IPS-18a (cell line): Measurements from ENCODE around the gene PSMB11.

ENCODE experiments used
- H3K27ac ChIP-seq: one replicate; pipeline ENCODE4 v1.5.1; 2013; ENCODE audit warnings: low read length
- H3K27me3 ChIP-seq: one replicate; pipeline ENCODE4 v1.6.1; 2013; ENCODE audit warnings: mild to moderate bottlenecking, low read length; ENCODE audit not compliant: control insufficient read depth, insufficient read depth
- H3K36me3 ChIP-seq: one replicate; pipeline ENCODE4 v1.6.1; 2013; ENCODE audit warnings: low read depth, low read length; ENCODE audit not compliant: control insufficient read depth
- H3K4me1 ChIP-seq: one replicate; pipeline ENCODE4 v1.6.1; 2013; ENCODE audit warnings: low read depth, low read length; ENCODE audit not compliant: control insufficient read depth
- H3K4me3 ChIP-seq: one replicate; pipeline ENCODE4 v1.5.1; 2013; ENCODE audit warnings: low read length
- H3K9ac ChIP-seq: one replicate; pipeline ENCODE4 v1.6.1; 2013; ENCODE audit warnings: mild to moderate bottlenecking, low read length, moderate library complexity
- H3K9me3 ChIP-seq: one replicate; pipeline ENCODE4 v1.6.1; 2013; ENCODE audit warnings: low read depth, low read length; ENCODE audit not compliant: control insufficient read depth

Gene PSMB11

DNA sequence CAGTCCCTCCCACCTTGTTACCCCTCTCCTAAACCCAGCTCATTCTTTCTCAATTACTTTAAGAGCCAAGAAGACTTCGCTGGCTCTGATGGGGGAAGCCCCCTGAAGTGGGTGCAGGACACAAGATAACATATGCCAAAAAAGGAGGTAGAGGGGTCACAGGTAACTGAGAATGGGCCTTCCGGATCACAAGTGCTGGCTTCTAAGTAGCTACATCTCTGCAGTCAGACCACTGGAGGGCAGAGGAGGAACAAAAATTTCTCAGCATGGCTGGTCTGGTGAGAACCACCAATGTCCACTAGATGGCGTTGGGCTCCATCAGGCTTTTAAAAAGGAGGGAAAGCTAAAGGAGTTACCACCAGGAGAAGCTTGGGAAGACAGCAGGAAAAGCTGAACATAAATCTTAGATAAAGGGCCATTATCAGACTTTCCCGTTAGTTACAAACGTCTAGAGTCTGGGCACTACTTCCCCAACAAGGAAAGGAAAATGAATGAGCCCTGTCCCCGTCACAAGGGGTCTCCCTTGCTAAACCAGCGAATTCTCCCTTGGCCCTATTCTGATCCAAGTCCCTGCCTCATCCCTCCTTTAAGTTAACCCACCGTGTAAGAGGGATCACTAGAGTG, 26.9 kb downstream of the PSMB11 start:
- Histone ChIP-seq H3K27me3 (no peaks in the 10 kb centered on the region), H3K4me3 (peak overlapping the region; percentile 41), H3K27ac (peak overlapping the region; percentile 52), H3K9ac (peak overlapping the region; percentile 7), H3K36me3 (peaks cover 69% of the 10 kb centered on the region), H3K4me1 (peaks cover 33% of the 10 kb centered on the region), H3K9me3 (no peaks in the 10 kb centered on the region)

DNA sequence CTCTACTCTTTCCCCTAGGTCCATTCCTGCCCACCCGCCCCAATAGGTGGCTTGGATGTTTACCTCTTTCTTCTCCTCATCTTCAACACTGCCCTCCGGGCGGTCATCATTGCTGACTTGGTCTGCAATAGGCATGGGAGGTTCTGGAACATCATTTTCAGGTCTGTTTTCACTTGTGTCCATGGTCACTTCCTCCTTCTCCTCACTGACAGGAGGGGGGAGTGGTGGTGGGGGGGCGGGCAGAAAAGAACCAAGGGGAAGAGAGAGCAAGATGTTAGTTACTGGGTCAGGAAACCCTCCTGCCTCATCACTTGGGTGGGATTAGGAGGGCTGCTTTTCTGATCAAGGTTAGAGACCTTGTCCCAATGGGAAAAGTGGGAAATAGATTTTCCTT, 27.4 kb downstream of the PSMB11 start:
- H3K36me3 ChIP-seq = peaks cover 67% of the 10 kb centered on the region
- no peak overlapping the region for H3K9ac ChIP-seq
- no peaks in the 10 kb centered on the region for H3K9me3 ChIP-seq
- H3K27me3 ChIP-seq = no peaks in the 10 kb centered on the region
- H3K4me1 ChIP-seq = peaks cover 33% of the 10 kb centered on the region
- peak overlapping the region; percentile 14 for H3K4me3 ChIP-seq
- H3K27ac ChIP-seq = peak overlapping the region; percentile 52

DNA sequence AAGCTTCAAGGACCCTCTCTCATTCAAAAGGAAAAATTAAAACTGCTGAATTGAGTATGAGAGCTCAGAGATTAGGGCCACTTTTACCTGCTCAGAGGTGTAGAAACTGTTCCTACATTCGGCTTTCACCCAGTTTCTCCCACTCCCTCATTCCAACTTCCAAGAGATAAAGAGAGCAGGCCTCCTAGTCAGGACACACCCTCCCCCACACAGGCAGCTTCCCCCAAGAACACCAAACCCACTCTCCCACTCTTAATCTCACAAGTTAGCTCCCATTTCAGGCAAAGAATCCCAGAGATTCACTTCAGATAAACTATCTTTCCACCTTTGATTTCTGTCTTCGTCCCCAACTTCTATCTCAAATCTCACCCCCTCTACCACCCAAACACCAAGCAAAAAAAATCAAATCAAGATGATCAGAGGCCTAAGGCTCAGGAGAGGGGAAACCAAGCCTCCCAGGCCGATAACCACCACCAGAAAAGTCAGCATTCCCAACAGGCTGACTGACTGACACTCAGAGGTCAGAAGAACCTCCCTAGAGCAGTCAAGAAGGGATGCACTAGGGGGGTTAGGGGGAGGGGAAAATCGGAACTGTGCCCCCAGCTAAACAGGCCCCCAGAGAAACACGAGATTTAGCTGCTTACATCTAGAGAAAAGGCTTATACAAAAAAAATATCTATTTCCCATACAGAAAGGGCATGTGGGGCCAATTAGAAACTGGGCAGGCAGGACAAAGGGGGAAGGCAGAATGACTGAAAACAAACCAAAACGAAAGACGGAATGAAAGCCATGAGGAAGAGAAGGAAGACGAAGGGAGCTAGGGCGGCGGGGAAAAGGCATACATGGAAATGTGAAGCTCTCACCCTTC, 28.5 kb downstream of the PSMB11 start:
- Histone ChIP-seq H3K27ac (peak overlapping the region; percentile 66), H3K9me3 (no peaks in the 10 kb centered on the region), H3K27me3 (no peaks in the 10 kb centered on the region), H3K36me3 (peaks cover 67% of the 10 kb centered on the region), H3K4me3 (peak overlapping the region; percentile 83), H3K9ac (peak overlapping the region; percentile 88), H3K4me1 (peaks cover 33% of the 10 kb centered on the region)

DNA sequence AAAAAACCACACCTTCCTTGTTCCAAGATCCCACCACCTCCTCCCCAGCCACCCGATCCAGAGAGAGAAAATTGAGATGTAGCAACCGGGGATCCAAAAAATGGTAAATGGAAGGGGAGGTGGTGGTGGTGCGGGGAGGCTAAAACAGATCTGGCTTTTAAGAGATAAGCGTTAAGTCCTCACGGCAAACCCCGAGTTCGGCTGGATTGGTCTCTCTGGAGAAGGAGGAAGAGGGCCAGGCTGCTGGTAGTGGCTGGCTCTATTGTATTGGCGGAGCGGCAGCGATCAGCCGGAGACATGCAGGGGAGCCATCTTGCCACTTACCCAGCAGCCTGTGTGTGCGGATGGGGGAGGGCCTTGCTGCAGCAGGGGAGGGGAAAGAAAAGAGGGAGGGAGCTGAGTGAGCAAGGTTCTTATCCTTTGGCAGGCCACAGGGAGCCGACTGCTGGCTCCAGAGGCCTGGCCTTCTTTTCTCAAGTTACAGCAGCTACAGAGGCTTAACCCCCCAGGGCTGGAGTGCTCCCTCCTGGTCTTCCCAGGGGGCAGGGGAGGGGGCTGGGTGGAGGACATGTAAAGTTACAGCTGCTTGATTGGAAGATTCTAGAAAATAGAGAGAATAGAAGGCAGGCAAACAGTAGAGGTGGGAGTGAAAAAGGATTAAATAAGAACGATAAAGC, 29.4 kb downstream of the PSMB11 start:
- Histone ChIP-seq H3K27ac (peak overlapping the region; percentile 66), H3K4me3 (peak overlapping the region; percentile 83), H3K36me3 (peaks cover 67% of the 10 kb centered on the region), H3K9ac (peak overlapping the region; percentile 88), H3K27me3 (no peaks in the 10 kb centered on the region), H3K9me3 (no peaks in the 10 kb centered on the region), H3K4me1 (peaks cover 33% of the 10 kb centered on the region)

GRCh38 chr14:23071921-23072539, 30.0 kb downstream of the PSMB11 start:
- Histone ChIP-seq H3K4me3 (peak overlapping the region; percentile 83), H3K27me3 (no peaks in the 10 kb centered on the region), H3K9ac (no peak overlapping the region), H3K36me3 (peaks cover 67% of the 10 kb centered on the region), H3K27ac (no peak overlapping the region), H3K4me1 (peaks cover 33% of the 10 kb centered on the region), H3K9me3 (no peaks in the 10 kb centered on the region)

DNA sequence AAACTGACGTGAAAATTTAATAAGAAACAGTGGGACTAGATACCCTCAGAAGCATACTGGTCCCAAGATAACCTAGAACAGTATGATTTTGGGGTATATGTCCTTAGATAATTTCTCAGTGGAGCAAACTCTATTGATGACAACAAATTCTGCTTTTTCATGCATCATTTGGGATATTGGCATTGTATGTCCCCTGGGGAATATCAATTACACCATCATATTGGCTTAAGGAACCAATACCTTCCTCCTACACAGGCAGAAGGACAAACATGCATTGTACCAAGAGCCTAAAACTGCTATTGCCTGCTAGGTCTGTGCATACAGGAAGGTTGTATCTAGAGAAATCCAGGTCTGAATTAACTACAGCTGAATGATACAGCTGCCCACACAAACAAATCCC, 32.9 kb downstream of the PSMB11 start:
- no peaks in the 10 kb centered on the region for H3K9me3 ChIP-seq
- no peak overlapping the region for H3K27ac ChIP-seq
- H3K9ac ChIP-seq = no peak overlapping the region
- H3K36me3 ChIP-seq = peaks cover 72% of the 10 kb centered on the region
- no peak overlapping the region for H3K4me3 ChIP-seq
- H3K4me1 ChIP-seq = peaks cover 19% of the 10 kb centered on the region
- no peaks in the 10 kb centered on the region for H3K27me3 ChIP-seq

DNA sequence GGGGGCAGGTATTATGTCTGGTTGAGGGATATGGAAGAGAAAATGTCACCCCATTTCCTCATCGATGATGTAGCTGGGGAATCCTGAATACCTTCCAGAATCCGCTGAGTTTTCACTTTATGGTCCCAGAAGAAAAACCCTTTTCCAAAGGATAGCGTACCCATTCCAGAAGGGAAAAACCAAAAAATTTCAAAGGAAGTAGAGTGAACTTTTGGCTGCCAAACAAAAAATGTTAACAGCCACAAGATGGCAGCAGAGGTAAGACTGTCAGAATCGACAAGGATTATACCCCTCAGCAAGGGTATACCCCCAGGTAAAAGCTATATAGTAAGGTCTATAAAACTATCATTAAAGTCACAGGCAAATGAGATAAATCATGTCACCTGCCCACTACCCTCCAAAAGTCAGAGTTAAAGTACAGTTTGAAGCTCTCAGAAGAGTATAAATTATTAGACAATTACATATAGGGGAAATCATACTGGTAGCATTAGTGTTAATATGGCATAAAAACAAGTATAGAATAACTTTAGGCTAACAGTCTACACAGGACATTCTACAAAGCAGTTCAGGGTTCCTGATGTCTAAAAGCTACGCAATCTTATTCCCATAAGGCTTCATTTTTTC, 34.9 kb downstream of the PSMB11 start:
- Histone ChIP-seq H3K27ac (no peak overlapping the region), H3K9me3 (no peaks in the 10 kb centered on the region), H3K36me3 (peaks cover 92% of the 10 kb centered on the region)

GRCh38 chr14:23077962-23078361, 36.0 kb downstream of the PSMB11 start:
- Histone ChIP-seq H3K4me3 (no peak overlapping the region), H3K27ac (no peak overlapping the region), H3K27me3 (no peaks in the 10 kb centered on the region), H3K9ac (no peak overlapping the region), H3K4me1 (peaks cover under 1% of the 10 kb centered on the region), H3K9me3 (no peaks in the 10 kb centered on the region), H3K36me3 (peaks cover 91% of the 10 kb centered on the region)

More for the DNA sequence above, 34.9 kb downstream of the PSMB11 start:
- Histone ChIP-seq H3K27me3 (no peaks in the 10 kb centered on the region), H3K9ac (no peak overlapping the region), H3K4me1 (peaks cover 12% of the 10 kb centered on the region), H3K4me3 (no peak overlapping the region)

DNA sequence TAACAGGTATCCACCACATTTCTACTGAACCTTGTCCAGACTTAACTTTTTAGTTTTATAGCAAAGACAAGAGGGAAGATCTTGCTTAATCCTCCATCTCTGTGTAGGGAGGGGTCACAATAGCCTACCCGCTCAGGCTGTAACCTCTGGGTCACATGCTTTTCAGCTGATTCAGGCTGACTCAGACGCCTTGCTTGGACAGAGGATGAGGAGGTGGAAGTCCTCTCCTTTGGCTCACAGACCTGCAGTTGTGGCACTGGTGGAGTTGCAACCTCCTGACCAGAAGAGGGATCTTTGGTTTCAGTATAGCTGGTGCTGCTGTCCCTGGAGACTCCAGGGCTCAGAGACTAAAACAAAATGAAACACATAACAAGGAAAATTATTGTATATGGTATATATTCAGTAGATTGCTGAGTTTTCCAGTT, 36.7 kb downstream of the PSMB11 start:
- Histone ChIP-seq H3K27me3 (no peaks in the 10 kb centered on the region), H3K9ac (no peak overlapping the region), H3K4me3 (no peak overlapping the region), H3K27ac (no peak overlapping the region), H3K36me3 (peaks cover 90% of the 10 kb centered on the region), H3K4me1 (no peaks in the 10 kb centered on the region), H3K9me3 (no peaks in the 10 kb centered on the region)

DNA sequence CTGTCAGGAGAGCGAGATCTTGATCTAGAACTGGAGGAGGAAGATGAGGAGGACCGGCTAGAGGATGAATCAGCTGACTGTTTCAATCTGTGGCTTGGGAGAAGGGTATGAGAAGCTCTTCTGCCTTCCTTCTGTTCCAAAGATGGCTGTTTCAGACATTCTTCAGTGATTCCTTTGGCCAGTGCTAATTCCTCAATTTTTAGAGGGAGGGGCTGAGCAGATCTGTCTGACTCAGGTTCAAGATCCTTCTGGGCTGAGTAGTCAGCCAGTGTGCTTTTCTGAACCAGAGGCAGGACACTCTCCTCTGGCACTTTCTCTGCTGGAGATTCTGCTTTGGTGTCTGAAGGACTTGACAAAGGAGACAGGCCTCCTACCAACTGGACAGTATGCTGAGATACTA, 37.7 kb downstream of the PSMB11 start:
- H3K9me3 ChIP-seq = no peaks in the 10 kb centered on the region
- H3K4me1 ChIP-seq = no peaks in the 10 kb centered on the region
- H3K27me3 ChIP-seq = no peaks in the 10 kb centered on the region
- no peak overlapping the region for H3K9ac ChIP-seq
- peaks cover 82% of the 10 kb centered on the region for H3K36me3 ChIP-seq
- no peak overlapping the region for H3K4me3 ChIP-seq
- H3K27ac ChIP-seq = no peak overlapping the region

- Histone ChIP-seq H3K4me3 (no peak overlapping the region), H3K9me3 (no peaks in the 10 kb centered on the region), H3K27ac (no peak overlapping the region), H3K9ac (no peak overlapping the region), H3K36me3 (peaks cover 78% of the 10 kb centered on the region), H3K27me3 (no peaks in the 10 kb centered on the region), H3K4me1 (no peaks in the 10 kb centered on the region)
Measured at GRCh38 chr14:23080474-23080873, 38.5 kb downstream of the PSMB11 start.
